Ovary (tissue), 9 donors: ENCODE results near the gene XXYLT1. TPM values are rescaled to one million over a fixed set of nuclear protein-coding genes. Genes with fewer than 3 reads are reported as not detected.
A peak's percentile ranks its signal among the peaks of the same experiment; 100 is the strongest.

ENCODE experiments used
- DNase-seq, 5 donors: peaks; one replicate each; pipeline ENCODE4 v3.0.0-alpha.2; 2019 to 2020
- H3K27ac ChIP-seq, 2 donors: fragments of 200-600 bp; one replicate each; pipeline versions ENCODE4 v1.5.1 to v1.8.0; 2019 to 2022
- H3K27me3 ChIP-seq: fragments of 200-600 bp; one replicate; pipeline ENCODE4 v1.8.0; 2022
- H3K36me3 ChIP-seq: fragments of 200-600 bp; sonication (generic); one replicate; pipeline ENCODE4 v1.5.1; 2019
- H3K4me1 ChIP-seq: one replicate; pipeline ENCODE4 v1.8.1; 2013; ENCODE audit warnings: mild to moderate bottlenecking, moderate library complexity; ENCODE audit not compliant: insufficient read depth
- H3K4me3 ChIP-seq: fragments of 200-600 bp; sonication (generic); one replicate; pipeline ENCODE4 v1.5.1; 2017
- H3K9me3 ChIP-seq, 2 donors: fragments of 200-600 bp in 1 of 2; sonication (generic) in 1 of 2; one replicate each; pipeline versions ENCODE4 v1.5.1 to v1.8.1; 2013 to 2019; ENCODE audit warnings: mild to moderate bottlenecking in 1 of 2, moderate library complexity in 1 of 2
- EP300 ChIP-seq: sonication (generic); formaldehyde crosslinking; IDR thresholded peaks from one replicate; pipeline ENCODE4 v1.6.1; 2017; ENCODE audit warnings: antibody characterized with exemption
- POLR2A ChIP-seq: fragments of 450-650 bp; IDR thresholded peaks from one replicate; pipeline ENCODE4 v1.6.1; 2017; ENCODE audit warnings: antibody characterized with exemption, mild to moderate bottlenecking, moderate library complexity
- WGBS, 3 donors: extraction: QIAGEN DNeasy Blood & Tissue Kit in 1 of 3; methylation state at CpG; one replicate each; pipeline versions ENCODE4 v1.1.5 to v1.1.7; 2013 to 2017; 5-methylcytosine and 5-hydroxymethylcytosine counted together
- intact Hi-C, 4 donors: fragments of 100-400 bp; cut with DNase I; formaldehyde crosslinking; loops; one replicate each; pipeline versions ENCODE4 v1.11.0 to v1.15.1; 2022 to 2023
- polyA plus RNA-seq, 2 donors: library from polyadenylated mRNA; stranded (reverse); fragments of 200-250 nt in 1 of 2; fragments of 350-450 nt in 1 of 2; fragmentation: Illumina TruSeq in 1 of 2; extraction: RNeasy Lipid Tissue Mini Kit (QIAGEN cat#74804) in 1 of 2; gene quantifications; one replicate each; pipeline ENCODE4 v1.2.3, GENCODE V29; 2013 to 2014
- total RNA-seq, 7 donors: library from RNA; depleted of rRNA in 2 of 7; stranded (reverse); fragments of >200 nt in 2 of 7; fragmentation: NEBNext Ultra II Directional in 3 of 7; extraction: Animal tissue kit (Norgen Biotek cat#: 25700) in 3 of 7; gene quantifications; one replicate each; pipeline versions ENCODE4 v1.1.0 to v1.2.4, GENCODE V29; 2016 to 2023
- TF ChIP-seq, protein P1 (sequence below), 3 donors: fragments of 450-650 bp in 2 of 3; fragments of 200-600 bp in 1 of 3; IDR thresholded peaks; one replicate each; pipeline versions ENCODE4 v1.5.1 to v1.8.0; 2016 to 2022; ENCODE audit warnings: antibody characterized with exemption in 3 of 3, mild to moderate bottlenecking in 1 of 3
- donor health status: DM: no; HTN: no; CAD: no; lungs with moderate emphysema.
- donor health status: DM: no; HTN: no; CAD: no.
- donor health status: Bipolar disorder and iron deficiency.
- donor health status: DM: yes; HTN: yes; CAD: no.
- donor health status: DM: no; HTN: no; CAD: no.
- donor health status: DM: yes; HTN: yes; CAD: no.

Gene XXYLT1
- total and polyA plus RNA-seq, 9 donors = 5.6 to 13.6 (median 10.2) TPM

DNA sequence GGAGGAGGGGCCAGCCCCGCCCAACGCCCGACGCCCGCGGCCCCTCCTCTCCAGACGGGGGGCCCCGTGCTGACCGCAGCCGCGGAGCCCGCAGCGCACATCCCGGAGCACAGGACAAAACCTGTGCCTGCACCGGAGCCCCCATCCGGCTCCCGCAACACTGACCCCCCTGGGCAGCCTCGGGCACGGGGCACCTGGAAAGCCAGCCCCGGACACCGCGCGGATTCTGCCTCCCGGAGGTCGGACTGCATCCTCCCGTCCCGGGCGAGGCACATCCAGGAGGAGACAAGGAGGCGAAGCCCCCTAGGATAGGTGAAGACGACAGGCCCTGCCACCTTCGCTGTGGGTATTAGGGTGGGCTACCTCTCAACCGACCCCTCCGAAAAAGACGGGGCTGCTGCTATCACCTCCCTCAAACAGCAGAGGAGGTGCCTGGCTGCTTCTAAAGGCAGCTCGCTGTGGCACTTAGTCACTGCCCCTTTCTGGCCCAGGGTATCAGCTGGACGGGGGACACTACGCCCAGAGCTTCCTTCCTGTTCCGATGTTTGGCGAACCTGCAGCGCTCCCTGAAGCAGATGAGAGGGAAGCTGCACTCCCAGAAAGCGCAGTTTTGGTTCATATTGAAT is 10.6 kb downstream of the XXYLT1 start:
- TF ChIP-seq EP300 (no peak), POLR2A (no peak)
- TF ChIP-seq, protein P1, sequence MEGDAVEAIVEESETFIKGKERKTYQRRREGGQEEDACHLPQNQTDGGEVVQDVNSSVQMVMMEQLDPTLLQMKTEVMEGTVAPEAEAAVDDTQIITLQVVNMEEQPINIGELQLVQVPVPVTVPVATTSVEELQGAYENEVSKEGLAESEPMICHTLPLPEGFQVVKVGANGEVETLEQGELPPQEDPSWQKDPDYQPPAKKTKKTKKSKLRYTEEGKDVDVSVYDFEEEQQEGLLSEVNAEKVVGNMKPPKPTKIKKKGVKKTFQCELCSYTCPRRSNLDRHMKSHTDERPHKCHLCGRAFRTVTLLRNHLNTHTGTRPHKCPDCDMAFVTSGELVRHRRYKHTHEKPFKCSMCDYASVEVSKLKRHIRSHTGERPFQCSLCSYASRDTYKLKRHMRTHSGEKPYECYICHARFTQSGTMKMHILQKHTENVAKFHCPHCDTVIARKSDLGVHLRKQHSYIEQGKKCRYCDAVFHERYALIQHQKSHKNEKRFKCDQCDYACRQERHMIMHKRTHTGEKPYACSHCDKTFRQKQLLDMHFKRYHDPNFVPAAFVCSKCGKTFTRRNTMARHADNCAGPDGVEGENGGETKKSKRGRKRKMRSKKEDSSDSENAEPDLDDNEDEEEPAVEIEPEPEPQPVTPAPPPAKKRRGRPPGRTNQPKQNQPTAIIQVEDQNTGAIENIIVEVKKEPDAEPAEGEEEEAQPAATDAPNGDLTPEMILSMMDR (IDR thresholded peaks at IDR 0.05) = no peak
- DNase-seq = peak in 2 of 5 donors; percentile 49 to 55
- Histone ChIP-seq H3K9me3 (no peaks in the 10 kb centered on the region), H3K4me1 (peaks cover 7% of the 10 kb centered on the region), H3K27me3 (no peaks in the 10 kb centered on the region), H3K36me3 (no peaks in the 10 kb centered on the region), H3K27ac (no peak overlapping the region), H3K4me3 (peak overlapping the region; percentile 45)
- WGBS, 3 donors = 10 to 24% (median 13%) methylated on average over 17 to 41 of the region's 41 CpGs
- intact Hi-C loops = loop anchor here in 1 of 4 donors (2.0 kb wide), 1 partner anchor 574 kb away; no protein-coding TSS in a partner anchor

DNA sequence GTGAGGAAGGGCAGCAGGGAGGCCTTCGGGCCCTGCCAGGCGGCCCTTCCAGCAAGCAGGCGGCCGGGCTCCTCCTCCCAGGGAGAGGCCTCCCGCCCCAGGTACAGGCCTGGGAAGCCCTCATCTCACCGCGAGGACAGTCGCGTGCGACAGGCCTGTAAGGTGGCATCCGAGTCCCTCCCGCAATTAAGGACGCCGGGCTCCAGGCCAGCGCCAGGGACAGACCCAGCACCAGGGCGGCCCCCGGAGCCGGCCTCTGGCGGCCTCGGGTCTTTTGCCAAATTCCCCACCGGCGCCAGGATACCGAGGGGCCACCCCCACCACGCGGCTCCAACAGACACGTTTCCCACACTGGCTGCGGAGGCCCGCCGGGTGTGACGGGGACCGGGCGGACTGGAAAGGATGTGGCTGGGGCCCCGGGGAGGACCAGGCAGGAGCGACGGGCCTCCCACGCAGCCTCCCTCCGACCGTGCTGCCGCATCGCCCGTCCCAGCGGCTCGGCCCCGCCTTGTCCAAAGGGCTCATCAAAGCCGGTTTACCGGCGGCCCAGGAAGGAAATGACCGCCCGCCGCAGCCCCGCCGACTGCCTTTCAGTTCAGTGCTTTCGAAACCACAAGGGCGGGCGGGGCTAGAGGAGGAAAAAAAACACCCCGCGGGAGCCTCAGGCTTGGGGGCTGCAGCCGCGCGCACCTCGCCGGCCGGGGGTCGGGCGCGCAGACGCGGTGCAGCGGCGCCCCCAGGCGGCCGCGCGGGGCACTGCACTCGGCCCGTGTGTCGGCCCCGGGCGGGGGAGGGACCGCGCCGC is 11.3 kb downstream of the XXYLT1 start:
- Histone ChIP-seq H3K36me3 (no peaks in the 10 kb centered on the region), H3K4me3 (peak overlapping the region; percentile 45), H3K27me3 (no peaks in the 10 kb centered on the region), H3K4me1 (peaks cover 7% of the 10 kb centered on the region), H3K27ac (peak overlapping the region; percentile 60 to 86), H3K9me3 (no peaks in the 10 kb centered on the region)
- intact Hi-C loops = loop anchor here (2.0 to 10.0 kb wide), 8 partner anchors 105 to 775 kb away; partner anchors contain the start of genes FAM43A (in 2 of the 4) and ATP13A3 (in 1 of the 4)
- DNase-seq = peak; percentile 92 to 95 (median 93)
- 4 to 6% (median 5%) methylated on average over 35 to 82 of the region's 82 CpGs for WGBS, 3 donors
- TF ChIP-seq, protein P1 (IDR thresholded peaks at IDR 0.05) = peak; percentile 22 to 99 (median 98)
- no peak for TF ChIP-seq EP300
- peak; percentile 85 for TF ChIP-seq POLR2A

DNA sequence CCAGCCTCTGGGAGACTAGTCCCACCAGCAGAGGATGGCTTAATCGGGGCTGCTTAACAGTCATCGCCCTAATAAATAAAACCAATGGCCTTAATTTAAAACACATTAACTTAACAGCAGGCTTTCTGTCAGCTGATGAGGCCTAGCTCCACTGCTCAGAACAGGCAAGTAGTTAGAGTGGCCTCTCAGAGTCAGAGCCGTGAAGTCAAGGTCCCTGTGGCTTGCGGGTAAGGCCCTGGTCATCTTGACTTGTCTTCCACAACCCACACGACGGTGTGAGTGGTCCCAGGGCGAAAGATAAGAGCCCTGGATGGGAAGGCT is 11.8 kb downstream of the XXYLT1 start:
- intact Hi-C loops = loop anchor here (2.0 to 10.0 kb wide), 7 partner anchors 104 to 774 kb away; partner anchors contain the start of genes FAM43A (in 2 of the 4) and ATP13A3 (in 1 of the 4)
- WGBS, 3 donors = 37 to 47% (median 46%) methylated on average over 7 of the region's 7 CpGs
- Histone ChIP-seq H3K36me3 (no peaks in the 10 kb centered on the region), H3K4me1 (peaks cover 7% of the 10 kb centered on the region), H3K4me3 (peak overlapping the region; percentile 45), H3K27me3 (no peaks in the 10 kb centered on the region), H3K27ac (peak overlapping the region; percentile 60 to 86), H3K9me3 (no peaks in the 10 kb centered on the region)
- no peak for DNase-seq
- TF ChIP-seq, protein P1 (IDR thresholded peaks at IDR 0.05) = no peak
- TF ChIP-seq EP300 (no peak), POLR2A (no peak)

DNA sequence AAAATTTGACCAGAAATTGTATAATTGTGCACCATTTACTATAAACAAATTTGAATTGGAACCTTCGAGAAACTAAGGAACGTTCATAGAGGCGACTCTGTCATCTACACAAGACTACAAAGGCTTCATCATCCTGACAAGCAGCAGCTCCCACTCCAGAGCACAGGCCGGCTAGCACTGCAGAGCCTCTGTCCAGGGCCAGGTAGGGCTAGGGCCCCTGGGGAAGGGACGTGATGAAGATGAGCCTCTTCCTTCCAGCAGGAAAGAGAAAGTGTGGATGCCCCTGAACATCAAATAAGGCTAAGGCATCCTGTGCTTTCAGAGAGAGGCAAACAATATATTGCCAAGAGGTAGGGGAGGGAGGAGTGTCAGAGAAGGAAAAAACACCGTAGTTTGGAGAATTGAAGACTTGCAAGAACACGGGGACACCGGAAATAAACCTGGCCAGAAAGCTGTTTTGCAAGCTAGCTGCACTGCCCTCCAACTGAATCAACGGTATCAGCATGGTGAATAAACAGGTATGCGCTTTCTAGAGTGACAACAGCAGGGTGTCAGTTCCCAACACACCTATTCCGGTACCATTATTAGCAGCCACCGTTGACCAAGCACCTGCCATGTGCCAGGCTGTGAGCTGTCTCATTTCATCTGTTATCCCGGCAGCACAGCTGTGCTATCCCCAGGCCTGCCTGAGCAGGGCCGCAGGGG is 12.4 kb downstream of the XXYLT1 start:
- intact Hi-C loops = loop anchor here (2.0 to 10.0 kb wide), 7 partner anchors 104 to 774 kb away; partner anchors contain the start of genes FAM43A (in 2 of the 4) and ATP13A3 (in 1 of the 4)
- no peaks in the 10 kb centered on the region for H3K9me3 ChIP-seq
- H3K36me3 ChIP-seq = no peaks in the 10 kb centered on the region
- peak in 2 of 5 donors; percentile 35 to 42 for DNase-seq
- H3K27ac ChIP-seq = peak overlapping the region; percentile 60 to 86
- no peak overlapping the region for H3K4me3 ChIP-seq
- TF ChIP-seq EP300 = no peak
- TF ChIP-seq POLR2A = no peak
- TF ChIP-seq, protein P1 (IDR thresholded peaks at IDR 0.05) = no peak
- H3K27me3 ChIP-seq = no peaks in the 10 kb centered on the region
- 60 to 72% (median 67%) methylated on average over 14 of the region's 14 CpGs for WGBS, 3 donors
- H3K4me1 ChIP-seq = peaks cover 7% of the 10 kb centered on the region
